Endodermal cell (in vitro differentiated cells): ENCODE data around the gene AGPAT3. TPM values are rescaled to one million over a fixed set of nuclear protein-coding genes. Genes with fewer than 3 reads are reported as not detected.
A peak's percentile ranks its signal among the peaks of the same experiment; 100 is the strongest.

Experiments used
- DNase-seq: peaks from one replicate; pipeline ENCODE4 v3.0.0-alpha.2; 2017
- H3K27ac ChIP-seq: 2 replicates; pipeline ENCODE4 v1.5.1; 2013; ENCODE audit warnings: mild to moderate bottlenecking, low read depth, low read length, moderate library complexity
- H3K27me3 ChIP-seq: 2 replicates; pipeline ENCODE4 v1.6.1; 2013; ENCODE audit warnings: mild to moderate bottlenecking, low read length, moderate library complexity; ENCODE audit not compliant: insufficient read depth, control insufficient read depth, poor library complexity, severe bottlenecking
- H3K36me3 ChIP-seq: 2 replicates; pipeline ENCODE4 v1.7.0; 2013; ENCODE audit warnings: mild to moderate bottlenecking, low read length, moderate library complexity; ENCODE audit not compliant: control insufficient read depth, insufficient read depth
- H3K4me1 ChIP-seq: one replicate; pipeline ENCODE4 v1.7.0; 2013; ENCODE audit warnings: low read length; ENCODE audit not compliant: control insufficient read depth, insufficient read depth
- H3K4me3 ChIP-seq: 2 replicates; pipeline ENCODE4 v1.5.1; 2013; ENCODE audit warnings: mild to moderate bottlenecking, low read length, moderate library complexity
- H3K9ac ChIP-seq: 2 replicates; pipeline ENCODE4 v1.6.1; 2013; ENCODE audit warnings: mild to moderate bottlenecking, low read length, moderate library complexity; ENCODE audit not compliant: poor library complexity, severe bottlenecking; ENCODE audit errors: extremely low read depth
- H3K9me3 ChIP-seq: 2 replicates; pipeline ENCODE4 v1.6.1; 2013; ENCODE audit warnings: mild to moderate bottlenecking, low read length, moderate library complexity; ENCODE audit not compliant: control insufficient read depth
- H3K27ac Mint-ChIP-seq: 2 replicates; pipeline ENCODE4 v1.8.0; 2020; ENCODE audit warnings: mixed read lengths
- H3K27me3 Mint-ChIP-seq: 2 replicates; pipeline ENCODE4 v1.8.0; 2021; ENCODE audit warnings: mild to moderate bottlenecking, mixed read lengths; ENCODE audit not compliant: insufficient read depth
- H3K36me3 Mint-ChIP-seq: 2 replicates; pipeline ENCODE4 v1.8.0; 2020; ENCODE audit warnings: low read depth, mixed read lengths
- H3K4me1 Mint-ChIP-seq: 2 replicates; pipeline ENCODE4 v1.8.0; 2020; ENCODE audit warnings: mixed read lengths
- H3K4me3 Mint-ChIP-seq: 2 replicates; pipeline ENCODE4 v1.8.0; 2020; ENCODE audit warnings: mild to moderate bottlenecking, moderate library complexity, mixed read lengths
- H3K9me3 Mint-ChIP-seq: 2 replicates; pipeline ENCODE4 v1.8.0; 2020; ENCODE audit warnings: mild to moderate bottlenecking, mixed read lengths
- CTCF ChIP-seq: fragments of 200-600 bp; sonication (generic); conservative IDR thresholded peaks from 2 replicates; pipeline ENCODE4 v1.5.0; 2021; ENCODE audit warnings: antibody characterized with exemption, mild to moderate bottlenecking
- WGBS, 2 experiments: methylation state at CpG; one replicate each; pipeline versions ENCODE4 v1.1.5 to v1.1.7; 2013; ENCODE audit warnings: missing lambda C conversion rate in 2 of 2, mixed read lengths in 1 of 2; ENCODE audit not compliant: insufficient coverage in 1 of 2, insufficient read length in 1 of 2; 5-methylcytosine and 5-hydroxymethylcytosine counted together
- total RNA-seq, 2 donors: library from RNA; stranded (reverse); fragmentation: NEBNext Ultra II Directional in 1 of 2; extraction: Animal tissue kit (Norgen Biotek cat#: 25700) in 1 of 2; gene quantifications; 2 replicates in 1 of 2; 3 replicates in 1 of 2; pipeline ENCODE4 v1.2.1, GENCODE V29; 2021

The AGPAT3 gene
- total RNA-seq, 2 donors from 2014 or later, result 44.0 to 74.4 TPM

- DNase-seq, result no peak
- Histone ChIP-seq H3K9me3 (peaks cover 3% of the 10 kb centered on the region), H3K4me3 (peak overlapping the region; percentile 35), H3K27ac (no peak overlapping the region), H3K4me1 (peaks cover 6% of the 10 kb centered on the region), H3K36me3 (peaks cover 15% of the 10 kb centered on the region), H3K27me3 (no peaks in the 10 kb centered on the region), H3K9ac (peak overlapping the region; percentile 71)
- H3K36me3 Mint-ChIP-seq, result peaks cover 12% of the 10 kb centered on the region
- peaks cover 19% of the 10 kb centered on the region for H3K4me1 Mint-ChIP-seq
- TF ChIP-seq CTCF, result no peak
- 90 to 91% methylated on average over 13 to 16 of the region's 16 CpGs for WGBS, 2 experiments
- no peaks in the 10 kb centered on the region for H3K27me3 Mint-ChIP-seq
- peak overlapping the region; percentile 28 for H3K4me3 Mint-ChIP-seq
- peak overlapping the region; percentile 89 for H3K27ac Mint-ChIP-seq
- H3K9me3 Mint-ChIP-seq, result no peaks in the 10 kb centered on the region
Measured at GRCh38 chr21:43884861-43885417, 19.9 kb downstream of the AGPAT3 start.

GRCh38 chr21:43885721-43886120, 20.7 kb downstream of the AGPAT3 start:
- Histone ChIP-seq H3K27ac (no peak overlapping the region), H3K9ac (no peak overlapping the region), H3K9me3 (peaks cover 7% of the 10 kb centered on the region), H3K27me3 (no peaks in the 10 kb centered on the region), H3K4me1 (peaks cover 6% of the 10 kb centered on the region), H3K4me3 (no peak overlapping the region), H3K36me3 (peaks cover 15% of the 10 kb centered on the region)
- no peak for TF ChIP-seq CTCF
- peaks cover 17% of the 10 kb centered on the region for H3K36me3 Mint-ChIP-seq
- no peak overlapping the region for H3K4me3 Mint-ChIP-seq
- peaks cover 1% of the 10 kb centered on the region for H3K9me3 Mint-ChIP-seq
- 92 to 95% methylated on average over 13 to 14 of the region's 14 CpGs for WGBS, 2 experiments
- H3K27ac Mint-ChIP-seq, result no peak overlapping the region
- DNase-seq, result no peak
- H3K4me1 Mint-ChIP-seq, result peaks cover 19% of the 10 kb centered on the region
- no peaks in the 10 kb centered on the region for H3K27me3 Mint-ChIP-seq

GRCh38 chr21:43886565-43886964, 21.5 kb downstream of the AGPAT3 start:
- Mint-ChIP-seq H3K4me1 (peaks cover 19% of the 10 kb centered on the region), H3K9me3 (peaks cover 9% of the 10 kb centered on the region), H3K27ac (no peak overlapping the region), H3K4me3 (no peak overlapping the region), H3K36me3 (peaks cover 24% of the 10 kb centered on the region), H3K27me3 (no peaks in the 10 kb centered on the region)
- Histone ChIP-seq H3K36me3 (peaks cover 19% of the 10 kb centered on the region), H3K27me3 (no peaks in the 10 kb centered on the region), H3K9ac (no peak overlapping the region), H3K4me3 (no peak overlapping the region), H3K27ac (no peak overlapping the region), H3K9me3 (peaks cover 14% of the 10 kb centered on the region), H3K4me1 (peaks cover 6% of the 10 kb centered on the region)
- WGBS, 2 experiments, result 100% methylated on average over 1 of the region's 1 CpG
- TF ChIP-seq CTCF, result no peak
- no peak for DNase-seq
